HepG2 (cell line): ENCODE measurements around the gene NLRX1. TPM values are rescaled to one million over a fixed set of nuclear protein-coding genes. Genes with fewer than 3 reads are reported as not detected.

Experiments
- ATAC-seq: fragments of 200-7000 bp; cut with Tn5 transposase; 3 replicates; pipeline ENCODE4 v1.9.1; 2020; ENCODE audit warnings: mild to moderate bottlenecking, moderate library complexity
- BruUV-seq: library from RNA; stranded (reverse); fragments of 400-500 nt; replicated peaks from 2 replicates; lab custom pipeline; 2021; lab: Mats Ljungman, UMichigan
- CTCF ChIA-PET: fragments of 300-600 bp; formaldehyde crosslinking; extraction: SDS; loops from one replicate; lab custom pipeline; 2021; ENCODE audit warnings: low total read pairs, inconsistent platforms, low intra/inter-chr PET ratio; lab: Yijun Ruan, JAX
- POLR2A ChIA-PET: fragments of 350-600 bp; sonication (Branson Sonifier 250); formaldehyde crosslinking; loops from one replicate; lab custom pipeline; 2020; ENCODE audit warnings: antibody characterized with exemption, inconsistent platforms; lab: Yijun Ruan, JAX
- DNase-seq: peaks from one replicate; pipeline ENCODE4 v3.0.0-alpha.2; 2015; ENCODE audit warnings: low spot score
- FAIRE-seq: peaks from 3 replicates; lab custom pipeline; 2011; peaks lifted over from hg19 to GRCh38; lab: Jason Lieb, UNC
- H2AFZ ChIP-seq: one replicate; pipeline ENCODE4 v1.6.1; 2011; ENCODE audit warnings: low read length, inconsistent platforms
- H3K27ac ChIP-seq: fragments of 300-600 bp; 3 replicates; pipeline ENCODE4 v1.8.0; 2011; ENCODE audit warnings: mixed run types, mild to moderate bottlenecking, mixed read lengths, low read length, inconsistent platforms; ENCODE audit not compliant: insufficient read depth; ENCODE audit errors: extremely low read length
- H3K27me3 ChIP-seq, 2 experiments: fragments of 200-600 bp in 1 of 2; 2 replicates in 1 of 2; 3 replicates in 1 of 2; pipeline versions ENCODE4 v1.6.0 to v1.8.0; 2011; ENCODE audit warnings: low read length in 2 of 2, mild to moderate bottlenecking in 2 of 2, moderate library complexity in 2 of 2, inconsistent platforms in 1 of 2; ENCODE audit not compliant: insufficient read depth in 2 of 2, control insufficient read depth in 1 of 2
- H3K36me3 ChIP-seq, 2 experiments: fragments of 200-600 bp in 1 of 2; replicated peaks in 1 of 2; 2 replicates in 1 of 2; 3 replicates in 1 of 2; pipeline versions ENCODE4 v1.5.1 to v1.8.0; 2011; ENCODE audit warnings: low read length in 2 of 2, inconsistent platforms in 1 of 2; ENCODE audit not compliant: insufficient read depth in 2 of 2, control insufficient read depth in 1 of 2
- H3K4me1 ChIP-seq: 2 replicates; pipeline ENCODE4 v1.5.1; 2012; ENCODE audit warnings: low read length, inconsistent platforms; ENCODE audit not compliant: insufficient read depth
- H3K4me2 ChIP-seq: 2 replicates; pipeline ENCODE4 v1.6.0; 2011; ENCODE audit warnings: low read depth, low read length, inconsistent platforms
- H3K4me3 ChIP-seq, 3 experiments: fragments of 200-600 bp in 1 of 3; sonication (generic), shearing (Covaris generic) in 1 of 3; replicated peaks in 1 of 3; 2 replicates each; pipeline ENCODE4 v1.5.1; 2011 to 2016; ENCODE audit warnings: low read length in 3 of 3, inconsistent platforms in 2 of 3, low read depth in 2 of 3, mild to moderate bottlenecking in 2 of 3, control low read depth in 1 of 3, mixed read lengths in 1 of 3; ENCODE audit not compliant: insufficient read depth in 1 of 3
- H3K79me2 ChIP-seq: one replicate; pipeline ENCODE4 v1.6.1; 2011; ENCODE audit warnings: low read length, inconsistent platforms; ENCODE audit not compliant: insufficient read depth
- H3K9ac ChIP-seq: 2 replicates; pipeline ENCODE4 v1.6.0; 2011; ENCODE audit warnings: mild to moderate bottlenecking, low read depth, low read length, inconsistent platforms; ENCODE audit not compliant: insufficient read depth
- H3K9me3 ChIP-seq: 2 replicates; pipeline ENCODE4 v1.5.1; 2012; ENCODE audit warnings: mild to moderate bottlenecking, low read length
- H4K20me1 ChIP-seq: 2 replicates; pipeline ENCODE4 v1.6.0; 2011; ENCODE audit warnings: inconsistent platforms, mild to moderate bottlenecking, low read length, moderate library complexity; ENCODE audit not compliant: insufficient read depth
- CC2D1A ChIP-seq: sonication (generic); formaldehyde crosslinking; IDR thresholded peaks from 2 replicates; pipeline ENCODE4 v1.8.1; 2023; ENCODE audit warnings: mild to moderate bottlenecking, missing genetic modification reagents
- EZH2 ChIP-seq: conservative IDR thresholded peaks from 2 replicates; pipeline ENCODE4 v1.6.1; 2012; ENCODE audit warnings: mild to moderate bottlenecking, low read depth, low read length, moderate library complexity
- ZNF451 ChIP-seq: sonication (generic); formaldehyde crosslinking; IDR thresholded peaks from 2 replicates; pipeline ENCODE4 v1.5.0; 2020; ENCODE audit warnings: mild to moderate bottlenecking, missing genetic modification reagents
- ZNF616 ChIP-seq: sonication (generic); formaldehyde crosslinking; IDR thresholded peaks from 2 replicates; pipeline ENCODE4 v1.5.0; 2020; ENCODE audit warnings: low read depth, mild to moderate bottlenecking, missing genetic modification reagents
- WGBS: methylation state at CpG from one replicate; pipeline ENCODE4 v1.1.6; 2017; ENCODE audit warnings: low lambda C conversion rate; 5-methylcytosine and 5-hydroxymethylcytosine counted together
- in situ Hi-C: cut with HindIII; loops from 2 replicates; pipeline ENCODE4 v1.10.0; 2017; ENCODE audit warnings: low pct_unique_long_range_greater_than_20kb; ENCODE audit not compliant: extremely low pct_ligation_motif_present
- intact Hi-C: fragments of 100-400 bp; cut with micrococcal nuclease; formaldehyde crosslinking; loops from one replicate; pipeline ENCODE4 v1.10.0; 2022; ENCODE audit not compliant: unreplicated experiment
- polyA plus RNA-seq, 8 experiments: library from polyadenylated mRNA; depleted of rRNA in 3 of 8; stranded (reverse) in 7 of 8; unstranded in 1 of 8; fragments of >200 nt; fragmentation: Illumina TruSeq in 4 of 8; extraction: Trizol in 4 of 8; gene quantifications; 2 replicates each; pipeline versions ENCODE4 v1.2.1 to v1.2.3, GENCODE V29; 2011 to 2016; ENCODE audit warnings: low read depth in 4 of 8, missing spikeins in 1 of 8, mixed read lengths in 1 of 8; ENCODE audit not compliant: insufficient read depth in 1 of 8
- total RNA-seq, 5 experiments: library from RNA; depleted of rRNA; stranded (reverse); fragments of >200 nt; fragmentation: Illumina TruSeq; extraction: Trizol; gene quantifications; 2 replicates each; pipeline ENCODE4 v1.2.3, GENCODE V29; 2016; ENCODE audit warnings: low read depth in 1 of 5
- TF ChIP-seq, protein P1 (sequence below): sonication (generic); IDR thresholded peaks from 2 replicates; pipeline ENCODE4 v1.6.1; 2016; ENCODE audit warnings: low read depth, borderline replicate concordance
- TF ChIP-seq, protein P2 (sequence below): fragments of 450-650 bp; IDR thresholded peaks from 2 replicates; pipeline ENCODE4 v1.6.1; 2017

The NLRX1 gene
- total and polyA plus RNA-seq, 2 of the 13 experiments (the other 11 are each of a cell fraction or from before 2014, with no cell fraction given), result 8.7 to 11.0 TPM

DNA sequence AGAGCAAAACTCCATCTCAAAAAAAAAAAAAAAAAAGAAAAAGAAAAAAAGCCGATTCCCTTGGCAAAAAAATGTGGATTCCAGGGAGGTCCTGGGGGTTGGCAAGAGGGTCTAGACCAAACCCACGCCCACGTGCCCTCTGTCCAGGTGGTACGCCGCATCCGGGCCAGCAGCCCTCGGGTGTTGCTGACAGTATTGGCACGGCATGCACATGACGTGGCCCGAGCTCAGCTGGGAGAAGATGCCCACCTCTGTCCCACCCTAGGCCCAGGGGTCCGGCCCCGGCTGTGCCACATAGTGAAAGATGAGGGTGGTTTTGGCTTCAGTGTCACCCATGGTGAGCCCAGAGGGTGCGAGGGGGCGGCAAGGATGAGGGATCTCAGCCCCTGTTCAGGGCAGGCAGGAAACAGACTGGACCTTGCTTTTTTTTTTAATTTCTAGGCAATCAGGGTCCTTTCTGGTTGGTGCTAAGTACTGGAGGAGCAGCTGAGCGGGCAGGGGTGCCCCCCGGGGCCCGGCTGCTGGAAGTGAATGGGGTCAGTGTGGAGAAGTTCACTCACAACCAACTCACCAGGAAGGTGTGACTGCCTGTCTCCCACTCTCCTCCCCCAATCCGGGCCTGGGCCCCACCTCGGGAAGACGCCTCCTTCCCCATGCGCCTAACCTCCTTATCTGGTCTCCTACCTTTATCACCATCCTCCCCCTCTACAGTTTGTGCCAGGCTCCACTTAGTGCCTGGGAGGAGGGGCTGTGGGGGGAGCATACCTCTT is 18.8 kb downstream of the NLRX1 start:
- FAIRE-seq, result no peak
- DNase-seq, result no peak
- in situ Hi-C loops, result no loop called here
- CTCF ChIA-PET, result no interaction called here
- Histone ChIP-seq H4K20me1 (no peaks in the 10 kb centered on the region), H3K4me3 (no peak overlapping the region), H3K4me1 (peaks cover 33% of the 10 kb centered on the region), H3K9me3 (no peaks in the 10 kb centered on the region)
- ATAC-seq, result no peak
- TF ChIP-seq, protein P1, sequence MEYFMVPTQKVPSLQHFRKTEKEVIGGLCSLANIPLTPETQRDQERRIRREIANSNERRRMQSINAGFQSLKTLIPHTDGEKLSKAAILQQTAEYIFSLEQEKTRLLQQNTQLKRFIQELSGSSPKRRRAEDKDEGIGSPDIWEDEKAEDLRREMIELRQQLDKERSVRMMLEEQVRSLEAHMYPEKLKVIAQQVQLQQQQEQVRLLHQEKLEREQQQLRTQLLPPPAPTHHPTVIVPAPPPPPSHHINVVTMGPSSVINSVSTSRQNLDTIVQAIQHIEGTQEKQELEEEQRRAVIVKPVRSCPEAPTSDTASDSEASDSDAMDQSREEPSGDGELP, result no peak
- TF ChIP-seq, protein P2, sequence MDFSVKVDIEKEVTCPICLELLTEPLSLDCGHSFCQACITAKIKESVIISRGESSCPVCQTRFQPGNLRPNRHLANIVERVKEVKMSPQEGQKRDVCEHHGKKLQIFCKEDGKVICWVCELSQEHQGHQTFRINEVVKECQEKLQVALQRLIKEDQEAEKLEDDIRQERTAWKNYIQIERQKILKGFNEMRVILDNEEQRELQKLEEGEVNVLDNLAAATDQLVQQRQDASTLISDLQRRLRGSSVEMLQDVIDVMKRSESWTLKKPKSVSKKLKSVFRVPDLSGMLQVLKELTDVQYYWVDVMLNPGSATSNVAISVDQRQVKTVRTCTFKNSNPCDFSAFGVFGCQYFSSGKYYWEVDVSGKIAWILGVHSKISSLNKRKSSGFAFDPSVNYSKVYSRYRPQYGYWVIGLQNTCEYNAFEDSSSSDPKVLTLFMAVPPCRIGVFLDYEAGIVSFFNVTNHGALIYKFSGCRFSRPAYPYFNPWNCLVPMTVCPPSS, result no peak
- TF ChIP-seq EZH2 (no peak), CC2D1A (CRISPR knock-in tag) (no peak), ZNF451 (no peak), ZNF616 (CRISPR knock-in tag) (no peak)
- TF ChIP-seq, all 625 proteins: peak for 0
- Histone ChIP-seq H3K36me3 (no peaks in the 10 kb centered on the region), H3K27me3 (peaks cover 0 to 9% of the 10 kb centered on the region in 2 experiments; a peak in 4 of 5 replicates), H2AFZ (no peak overlapping the region), H3K79me2 (no peaks in the 10 kb centered on the region), H3K27ac (no peak overlapping the region), H3K9ac (no peak overlapping the region), H3K4me2 (no peak overlapping the region)
- POLR2A ChIA-PET, result interaction anchor here (3.8 kb wide), 1 partner anchor 19 kb away, joined by 31 read pairs; the partner anchor contains the start of gene NLRX1
- WGBS, result 65% methylated on average over 20 of the region's 21 CpGs
- intact Hi-C loops, result no loop called here
- no TSS peak for BruUV-seq
